ENCODE results near the gene ZNF205.

Gene ZNF205

DNA sequence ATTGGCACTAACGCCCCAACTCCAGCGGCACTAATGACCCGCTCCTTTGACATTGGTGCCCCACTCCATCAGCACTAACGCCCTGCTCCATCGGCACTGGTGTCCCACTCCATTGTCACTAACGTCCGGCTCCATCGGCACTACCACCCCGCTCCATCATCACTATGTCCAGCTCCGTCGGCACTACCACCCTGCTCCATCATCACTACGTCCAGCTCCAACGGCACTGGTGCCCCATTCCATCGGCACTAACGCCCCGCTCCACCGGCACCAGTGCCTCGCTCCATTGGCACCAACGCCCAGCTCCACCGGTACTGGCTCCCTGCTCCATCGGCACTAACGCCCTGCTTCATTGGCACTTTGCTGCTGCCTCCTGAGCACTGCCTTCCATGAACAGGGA, 29.9 kb downstream of the ZNF205 start:
- Histone ChIP-seq H3K27ac (no peak overlapping the region), H3K9me3 (ENCODE audit: control insufficient read depth, low read length) (no peaks in the 10 kb centered on the region), H3K9ac (no peak overlapping the region), H3K79me2 (no peaks in the 10 kb centered on the region), H2AFZ (no peak overlapping the region), H3K4me3 (ENCODE audit: low read depth, low read length) (no peak overlapping the region), H3K4me1 (peaks cover 25% of the 10 kb centered on the region), H3K4me2 (ENCODE audit: low read length) (no peak overlapping the region), H3K27me3 (ENCODE audit: control insufficient read depth, insufficient read depth, low read length) (no peaks in the 10 kb centered on the region), H3K36me3 (ENCODE audit: control insufficient read depth, insufficient read depth, low read length) (no peaks in the 10 kb centered on the region)
- no peak for TF ChIP-seq CTCF (IDR thresholded peaks at IDR 0.05)

DNA sequence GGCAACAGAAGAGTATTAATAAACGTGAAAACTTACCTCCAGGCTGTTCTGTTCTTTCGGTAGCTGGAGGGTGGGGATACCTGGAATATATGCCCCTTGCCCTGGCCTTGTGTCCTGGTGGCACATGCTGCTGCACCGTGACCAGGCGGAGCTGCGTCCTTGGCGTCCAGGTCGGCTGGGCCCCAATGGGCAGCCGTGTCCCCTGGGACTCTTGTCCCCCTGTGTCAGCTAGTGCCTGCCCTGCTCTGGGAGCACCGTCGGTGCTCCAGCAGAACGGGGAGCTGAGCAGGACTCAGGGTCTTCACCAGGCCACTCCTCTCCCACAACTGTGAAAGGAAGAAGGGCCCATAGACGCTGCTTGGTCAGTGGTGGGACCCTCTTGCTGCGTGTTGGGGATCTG, 30.4 kb downstream of the ZNF205 start:
- no peak for TF ChIP-seq CTCF (IDR thresholded peaks at IDR 0.05)
- H3K36me3 ChIP-seq (ENCODE audit: control insufficient read depth, insufficient read depth, low read length) = no peaks in the 10 kb centered on the region
- no peaks in the 10 kb centered on the region for H3K79me2 ChIP-seq
- no peaks in the 10 kb centered on the region for H3K27me3 ChIP-seq (ENCODE audit: control insufficient read depth, insufficient read depth, low read length)
- H3K9me3 ChIP-seq (ENCODE audit: control insufficient read depth, low read length) = no peaks in the 10 kb centered on the region
- H3K27ac ChIP-seq = peak overlapping the region; percentile 84
- H3K4me3 ChIP-seq (ENCODE audit: low read depth, low read length) = no peak overlapping the region
- H3K9ac ChIP-seq = no peak overlapping the region
- H3K4me2 ChIP-seq (ENCODE audit: low read length) = no peak overlapping the region
- no peak overlapping the region for H2AFZ ChIP-seq
- H3K4me1 ChIP-seq = peaks cover 25% of the 10 kb centered on the region

- peak overlapping the region; percentile 72 for H2AFZ ChIP-seq
- H3K27me3 ChIP-seq (ENCODE audit: control insufficient read depth, insufficient read depth, low read length) = no peaks in the 10 kb centered on the region
- H3K9ac ChIP-seq = no peak overlapping the region
- TF ChIP-seq CTCF (IDR thresholded peaks at IDR 0.05) = no peak
- peak overlapping the region; percentile 84 for H3K27ac ChIP-seq
- peak overlapping the region; percentile 50 for H3K4me2 ChIP-seq (ENCODE audit: low read length)
- H3K9me3 ChIP-seq (ENCODE audit: control insufficient read depth, low read length) = no peaks in the 10 kb centered on the region
- H3K36me3 ChIP-seq (ENCODE audit: control insufficient read depth, insufficient read depth, low read length) = no peaks in the 10 kb centered on the region
- H3K4me1 ChIP-seq = peaks cover 25% of the 10 kb centered on the region
- H3K79me2 ChIP-seq = no peaks in the 10 kb centered on the region
- H3K4me3 ChIP-seq (ENCODE audit: low read depth, low read length) = no peak overlapping the region
Measured at GRCh38 chr16:3143189-3143588, 30.8 kb downstream of the ZNF205 start.

- H3K27me3 ChIP-seq (ENCODE audit: control insufficient read depth, insufficient read depth, low read length) = no peaks in the 10 kb centered on the region
- TF ChIP-seq CTCF (IDR thresholded peaks at IDR 0.05) = no peak
- peak overlapping the region; percentile 72 for H2AFZ ChIP-seq
- H3K9me3 ChIP-seq (ENCODE audit: control insufficient read depth, low read length) = no peaks in the 10 kb centered on the region
- peak overlapping the region; percentile 84 for H3K27ac ChIP-seq
- H3K36me3 ChIP-seq (ENCODE audit: control insufficient read depth, insufficient read depth, low read length) = no peaks in the 10 kb centered on the region
- H3K4me3 ChIP-seq (ENCODE audit: low read depth, low read length) = no peak overlapping the region
- H3K4me2 ChIP-seq (ENCODE audit: low read length) = peak overlapping the region; percentile 50
- peaks cover 25% of the 10 kb centered on the region for H3K4me1 ChIP-seq
- no peak overlapping the region for H3K9ac ChIP-seq
- H3K79me2 ChIP-seq = no peaks in the 10 kb centered on the region
Measured at GRCh38 chr16:3143598-3144320, 31.4 kb downstream of the ZNF205 start.

Data from parathyroid adenoma (tissue), 2 donors.